Activated CD4-positive, CD25-positive, alpha-beta regulatory T cell treated with anti-CD3 and anti-CD28 coated beads, Interleukin-2, amount 50 U/mL, for 16 hours (primary cell): ENCODE results near the gene S100A8.
A peak's percentile ranks its signal among the peaks of the same experiment; 100 is the strongest.
"Not testable (repeated sequence)": the region's sequence is repeated elsewhere in the genome, so short reads cannot be mapped to it uniquely, and the experiment has no call there.

Experiments used
- DNase-seq: peaks from one replicate; pipeline ENCODE4 v3.0.0-alpha.2; 2020; ENCODE audit warnings: low read depth, low spot score

Gene S100A8

GRCh38 chr1:153417136-153417888 lies 26.4 kb upstream of the S100A8 start:
- DNase-seq, result no peak

GRCh38 chr1:153415850-153416570 lies 25.1 kb upstream of the S100A8 start, which contains the start of gene S100A7A:
Gene S100A7A (plus strand): TSS chr1:153416520. CDS start chr1:153418083, 1,563 bp downstream.
- DNase-seq, result no peak

GRCh38 chr1:153413961-153414360 lies 23.1 kb upstream of the S100A8 start:
- not testable (repeated sequence) for DNase-seq

GRCh38 chr1:153407274-153407673 lies 16.4 kb upstream of the S100A8 start:
- not testable (repeated sequence) for DNase-seq

GRCh38 chr1:153405825-153406599 lies 15.1 kb upstream of the S100A8 start:
- DNase-seq, result not testable (repeated sequence)

- DNase-seq, result peak; percentile 9
These were observed 13.9 kb upstream of the S100A8 start for GRCh38 chr1:153404768-153405167.

- DNase-seq, result no peak
These were observed 13.3 kb upstream of the S100A8 start for GRCh38 chr1:153404086-153404635.

GRCh38 chr1:153403421-153404085 lies 12.7 kb upstream of the S100A8 start:
- no peak for DNase-seq

GRCh38 chr1:153402226-153402625 lies 11.4 kb upstream of the S100A8 start:
- DNase-seq, result no peak

GRCh38 chr1:153401461-153401860 lies 10.6 kb upstream of the S100A8 start:
- DNase-seq, result no peak

- no peak for DNase-seq
These were observed 9.4 kb upstream of the S100A8 start for GRCh38 chr1:153400244-153400643.

- no peak for DNase-seq
These were observed 8.7 kb upstream of the S100A8 start for GRCh38 chr1:153399401-153400055.

- DNase-seq, result no peak
These were observed 7.2 kb upstream of the S100A8 start for GRCh38 chr1:153397924-153398651.

GRCh38 chr1:153397051-153397923 lies 6.4 kb upstream of the S100A8 start:
- no peak for DNase-seq

GRCh38 chr1:153396461-153396860 lies 5.6 kb upstream of the S100A8 start:
- DNase-seq, result no peak

- no peak for DNase-seq
These were observed 4.9 kb upstream of the S100A8 start for GRCh38 chr1:153395776-153396175.

- no peak for DNase-seq
These were observed 4.3 kb upstream of the S100A8 start for GRCh38 chr1:153395136-153395685.

- no peak for DNase-seq
These were observed 3.5 kb upstream of the S100A8 start for GRCh38 chr1:153394391-153394790.

GRCh38 chr1:153393926-153394325 lies 3.1 kb upstream of the S100A8 start:
- DNase-seq, result no peak
